GM21723 (cell line): ENCODE results near the gene CREB3.

ENCODE experiments used
- ATAC-seq: cut with Tn5 transposase; IDR thresholded peaks from one replicate; pipeline ENCODE4 v1.9.1; 2021; ENCODE audit warnings: mild to moderate bottlenecking, moderate library complexity; ENCODE audit not compliant: unreplicated experiment

CREB3 gene

GRCh38 chr9:35700942-35701341 is 31.5 kb upstream of the CREB3 start:
- ATAC-seq = no peak

GRCh38 chr9:35702696-35703095 is 29.8 kb upstream of the CREB3 start:
- ATAC-seq = no peak

GRCh38 chr9:35703906-35704672 is 28.4 kb upstream of the CREB3 start:
- no peak for ATAC-seq

GRCh38 chr9:35705372-35705771 is 27.1 kb upstream of the CREB3 start:
- ATAC-seq = no peak

- no peak for ATAC-seq
These were observed 26.5 kb upstream of the CREB3 start for GRCh38 chr9:35705836-35706430.

- no peak for ATAC-seq
These were observed 25.5 kb upstream of the CREB3 start for GRCh38 chr9:35706951-35707350.

- ATAC-seq = no peak
These were observed 24.3 kb upstream of the CREB3 start for GRCh38 chr9:35708146-35708545.

GRCh38 chr9:35710818-35711500 is 21.5 kb upstream of the CREB3 start:
- no peak for ATAC-seq

GRCh38 chr9:35711501-35712428 is 20.7 kb upstream of the CREB3 start:
- no peak for ATAC-seq

GRCh38 chr9:35712762-35713400 is 19.6 kb upstream of the CREB3 start:
- ATAC-seq = no peak

- no peak for ATAC-seq
These were observed 18.9 kb upstream of the CREB3 start for GRCh38 chr9:35713578-35713977.

GRCh38 chr9:35714123-35714522 is 18.3 kb upstream of the CREB3 start:
- ATAC-seq = no peak

GRCh38 chr9:35714579-35715252 is 17.8 kb upstream of the CREB3 start:
- no peak for ATAC-seq

- no peak for ATAC-seq
These were observed 16.2 kb upstream of the CREB3 start for GRCh38 chr9:35716230-35716629.

- ATAC-seq = no peak
These were observed 15.2 kb upstream of the CREB3 start for GRCh38 chr9:35717132-35717870.

GRCh38 chr9:35718721-35719511 is 13.6 kb upstream of the CREB3 start:
- no peak for ATAC-seq

GRCh38 chr9:35719546-35719945 is 12.9 kb upstream of the CREB3 start:
- no peak for ATAC-seq

GRCh38 chr9:35723426-35723825 is 9.0 kb upstream of the CREB3 start:
- ATAC-seq = no peak

- no peak for ATAC-seq
These were observed 8.6 kb upstream of the CREB3 start for GRCh38 chr9:35723908-35724307.
